GM12892 (cell line): ENCODE data around the gene ZMIZ1.

Source experiments
- DNase-seq: peaks from one replicate; pipeline ENCODE4 v3.0.0; 2011; ENCODE audit not compliant: insufficient read length
- FAIRE-seq: peaks from 2 replicates; lab custom pipeline; 2011; peaks lifted over from hg19 to GRCh38; lab: Jason Lieb, UNC
- POLR2A ChIP-seq: IDR thresholded peaks from 2 replicates; pipeline ENCODE4 v1.6.1; 2011; ENCODE audit warnings: low read depth, low read length, control low read depth
- POLR2AphosphoS5 ChIP-seq: IDR thresholded peaks from 2 replicates; pipeline ENCODE4 v1.6.1; 2011; ENCODE audit warnings: low read depth, low read length, control low read depth
- TAF1 ChIP-seq: IDR thresholded peaks from 2 replicates; pipeline ENCODE4 v1.6.1; 2011; ENCODE audit warnings: low read depth, mild to moderate bottlenecking, control low read depth, low read length, borderline replicate concordance

ZMIZ1 gene

GRCh38 chr10:79049931-79050895 is 18.6 kb upstream of the ZMIZ1 start:
- no peak for FAIRE-seq
- DNase-seq: no peak
- TF ChIP-seq TAF1 (no peak), POLR2AphosphoS5 (no peak), POLR2A (no peak)

DNA sequence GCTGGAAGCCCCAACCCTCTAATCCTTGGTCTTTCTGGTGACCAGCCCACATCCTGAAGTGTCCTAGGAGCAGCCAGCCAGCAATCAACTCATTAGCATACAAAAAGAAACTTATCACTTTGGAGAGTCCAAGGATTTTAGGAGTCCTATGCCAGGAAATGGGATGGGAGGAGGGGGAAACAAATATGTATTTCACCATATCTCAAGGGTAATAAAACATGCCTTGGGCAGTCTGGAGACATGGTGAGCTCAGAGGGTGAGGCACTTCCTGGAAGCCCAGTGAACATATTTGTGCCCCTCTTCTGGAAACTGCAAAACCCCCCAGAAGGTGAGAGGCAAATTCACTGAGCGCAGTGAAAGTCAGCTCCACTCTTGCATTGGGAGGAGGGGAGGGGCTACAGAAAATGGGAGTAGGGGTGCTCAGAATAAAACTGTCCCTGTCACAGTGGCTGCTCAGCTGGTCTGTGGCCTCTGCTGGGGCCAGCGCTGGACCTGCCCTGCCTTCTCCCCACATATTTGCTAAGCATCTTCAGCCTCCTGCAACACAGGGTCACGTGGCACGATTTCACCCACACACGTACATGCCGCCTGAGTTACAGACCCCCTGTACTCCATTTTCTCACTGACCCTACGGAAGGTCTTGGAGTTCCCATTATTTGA is 17.7 kb upstream of the ZMIZ1 start:
- TF ChIP-seq POLR2AphosphoS5 (no peak), POLR2A (no peak), TAF1 (no peak)
- no peak for FAIRE-seq
- no peak for DNase-seq

- no peak for FAIRE-seq
- TF ChIP-seq POLR2AphosphoS5: no peak
- TF ChIP-seq TAF1: no peak
- TF ChIP-seq POLR2A: no peak
- no peak for DNase-seq
Observed at GRCh38 chr10:79051766-79052165, 17.0 kb upstream of the ZMIZ1 start.

- DNase-seq (peak; percentile 50), FAIRE-seq (no peak)
- TF ChIP-seq POLR2AphosphoS5 (no peak), TAF1 (no peak)
Observed at GRCh38 chr10:79052291-79053080, 16.3 kb upstream of the ZMIZ1 start.

DNA sequence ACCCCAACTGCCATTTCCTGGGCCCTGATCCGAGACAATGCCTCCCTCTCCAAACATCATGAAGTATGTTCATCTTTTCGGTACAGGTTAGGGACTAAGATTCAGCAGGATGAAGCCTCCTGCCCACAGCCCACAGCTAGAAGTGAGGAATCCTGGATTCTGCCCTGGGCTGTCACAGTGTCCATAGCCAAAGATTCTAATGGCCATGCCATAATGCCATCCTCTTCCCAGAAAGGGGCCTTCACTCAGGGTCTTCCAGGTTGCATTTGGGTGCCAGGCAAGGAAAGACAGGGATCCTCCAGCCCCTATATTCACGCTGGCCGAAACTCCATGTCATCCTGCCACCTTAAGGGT is 15.7 kb upstream of the ZMIZ1 start:
- DNase-seq (no peak), FAIRE-seq (no peak)
- TF ChIP-seq TAF1 (no peak), POLR2A (no peak), POLR2AphosphoS5 (no peak)

DNA sequence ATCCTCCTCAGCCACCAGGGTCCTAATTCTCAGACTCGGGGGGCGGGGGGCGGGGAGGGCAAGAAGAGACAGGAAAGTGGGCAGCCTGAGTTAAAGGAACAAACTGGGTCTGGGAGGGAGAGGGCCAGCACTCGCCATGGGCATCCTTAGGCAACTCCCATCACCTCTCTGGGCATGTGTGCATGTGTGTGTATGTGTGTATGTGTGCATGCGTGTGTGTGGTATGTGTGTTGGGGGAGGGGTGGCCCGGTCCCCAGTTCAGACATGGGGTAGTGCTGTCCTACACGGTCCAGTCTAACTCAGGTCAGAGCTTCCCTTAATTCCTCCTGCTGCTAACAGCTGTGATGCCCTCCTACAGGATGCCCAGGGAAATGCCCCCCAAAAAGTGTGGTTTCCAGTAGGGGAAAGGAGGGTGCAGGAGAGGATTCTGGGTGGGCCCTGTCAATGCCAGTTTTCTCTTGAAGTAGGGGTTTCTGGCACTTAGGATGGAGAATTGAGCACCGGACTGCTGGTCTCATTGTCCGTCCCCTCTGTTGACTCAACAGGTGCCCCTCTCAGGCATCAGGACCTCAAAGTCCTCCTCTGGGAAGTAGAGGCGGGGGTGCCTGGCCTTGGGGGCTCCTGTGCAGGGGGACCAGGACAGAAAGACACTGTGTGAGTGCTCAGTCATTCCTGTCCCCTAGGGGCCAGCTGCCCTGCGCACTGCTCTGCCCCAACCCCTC is 15.1 kb upstream of the ZMIZ1 start:
- DNase-seq (no peak), FAIRE-seq (no peak)
- TF ChIP-seq TAF1: no peak
- TF ChIP-seq POLR2AphosphoS5: no peak
- TF ChIP-seq POLR2A: no peak

- FAIRE-seq (no peak), DNase-seq (no peak)
- TF ChIP-seq TAF1: no peak
- no peak for TF ChIP-seq POLR2AphosphoS5
- no peak for TF ChIP-seq POLR2A
Observed at GRCh38 chr10:79054203-79055099, 14.3 kb upstream of the ZMIZ1 start.

DNA sequence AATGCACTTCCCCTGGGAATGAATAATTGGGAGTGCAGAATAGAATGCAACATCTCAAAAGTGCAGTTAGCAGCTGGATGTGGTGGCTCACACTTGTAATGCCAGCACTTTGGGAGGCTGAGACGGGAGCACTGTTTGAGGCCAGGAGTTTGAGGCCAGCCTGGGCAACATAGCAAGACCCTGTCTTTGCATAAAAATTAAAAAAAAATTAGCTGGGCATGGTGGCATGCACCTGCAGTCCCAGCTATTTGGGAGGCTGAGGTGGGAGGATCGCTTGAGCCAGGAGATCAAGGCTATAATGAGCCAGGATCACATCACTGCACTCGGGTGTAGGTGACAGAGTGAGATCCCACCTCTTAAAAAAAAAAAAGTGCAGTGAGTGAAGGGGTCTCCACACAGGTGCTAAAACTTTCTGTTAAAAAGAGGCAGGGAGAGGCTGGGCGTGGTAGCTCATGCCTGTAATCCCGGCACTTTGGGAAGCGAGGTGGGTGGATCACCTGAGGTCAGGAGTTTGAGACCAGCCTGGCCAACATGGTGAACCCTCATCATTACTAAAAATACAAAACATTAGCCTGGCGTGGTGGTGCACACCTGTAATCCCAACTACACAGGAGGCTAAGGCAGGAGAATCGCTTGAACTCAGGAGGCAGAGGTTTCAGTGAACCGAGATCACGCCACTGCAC is 13.5 kb upstream of the ZMIZ1 start:
- no peak for DNase-seq
- TF ChIP-seq TAF1 (no peak), POLR2A (no peak), POLR2AphosphoS5 (no peak)
- FAIRE-seq: no peak

GRCh38 chr10:79055892-79056291 is 12.9 kb upstream of the ZMIZ1 start:
- no peak for DNase-seq
- TF ChIP-seq POLR2A (no peak), TAF1 (no peak), POLR2AphosphoS5 (no peak)
- FAIRE-seq: no peak

- no peak for TF ChIP-seq TAF1
- TF ChIP-seq POLR2AphosphoS5: no peak
- TF ChIP-seq POLR2A: no peak
- DNase-seq: no peak
- no peak for FAIRE-seq
Observed at GRCh38 chr10:79056361-79056735, 12.4 kb upstream of the ZMIZ1 start.
